Dedifferentiated amniotic fluid mesenchymal stem cell (primary cell): ENCODE measurements around the gene CRYBG3.

Experiments used
- DNase-seq: peaks from one replicate; pipeline ENCODE4 v3.0.0-alpha.2; 2016; ENCODE audit errors: extremely low spot score

Gene CRYBG3

GRCh38 chr3:97942801-97943546, 121.2 kb downstream of the CRYBG3 start:
- no peak for DNase-seq

- DNase-seq: no peak
These were observed 126.7 kb downstream of the CRYBG3 start for GRCh38 chr3:97948351-97949109.

DNA sequence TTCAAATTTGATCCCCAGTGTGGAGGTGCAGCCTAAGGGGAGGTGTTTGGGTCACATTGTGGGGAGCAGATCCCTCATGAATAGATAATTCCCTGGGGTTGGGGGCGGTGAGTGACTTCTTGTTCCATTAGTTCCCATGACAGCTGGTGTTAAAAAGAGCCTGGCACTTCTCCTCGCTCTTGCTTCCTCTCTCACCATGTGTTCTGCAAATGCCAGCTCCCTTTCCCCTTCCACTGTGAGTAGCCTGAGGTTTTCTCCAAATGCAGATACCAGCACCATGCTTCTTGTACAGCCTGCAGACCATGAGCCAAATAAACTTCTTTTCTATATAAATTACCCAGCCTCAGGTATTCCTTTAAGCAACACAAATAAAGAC, 127.3 kb downstream of the CRYBG3 start:
- DNase-seq: no peak

DNA sequence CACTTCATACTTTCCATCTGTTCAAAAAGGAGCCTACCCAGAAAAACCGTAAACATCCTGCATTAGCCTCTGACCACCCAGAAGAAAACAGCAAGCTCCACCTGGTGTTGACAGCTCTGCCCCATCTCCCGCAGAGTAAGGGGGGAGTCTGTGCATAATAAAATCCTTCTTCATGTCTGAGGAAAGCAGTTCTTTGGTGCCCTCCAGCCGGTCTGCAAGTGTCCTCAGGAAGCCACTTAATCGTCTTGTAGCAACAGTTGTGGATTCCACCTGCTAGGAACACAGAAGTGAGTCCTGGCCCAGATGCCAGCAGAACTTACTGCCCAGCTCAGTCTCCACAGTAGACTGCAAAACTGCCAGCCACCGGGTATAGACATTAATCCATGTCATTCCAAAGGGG, 127.9 kb downstream of the CRYBG3 start:
- no peak for DNase-seq

DNA sequence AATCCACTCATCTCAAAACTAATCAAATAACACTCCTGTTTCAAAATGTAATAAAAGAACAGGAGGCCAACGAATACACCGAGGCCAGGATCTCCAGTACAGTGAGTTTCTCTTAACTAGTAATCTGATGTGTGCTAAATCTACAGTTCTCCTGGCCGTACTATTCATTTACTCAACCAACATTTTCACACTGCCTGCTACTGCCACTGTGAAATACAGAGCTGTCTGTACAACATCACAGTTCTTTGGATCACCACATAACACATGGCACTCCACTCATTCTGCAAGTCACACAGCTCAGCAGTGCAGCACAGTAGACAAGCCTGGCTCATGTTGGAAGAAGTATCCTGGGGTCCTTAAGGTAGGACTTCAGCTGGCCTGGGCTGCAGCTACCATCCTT, 128.5 kb downstream of the CRYBG3 start:
- no peak for DNase-seq

GRCh38 chr3:97952280-97952679, 130.5 kb downstream of the CRYBG3 start:
- DNase-seq: no peak

DNA sequence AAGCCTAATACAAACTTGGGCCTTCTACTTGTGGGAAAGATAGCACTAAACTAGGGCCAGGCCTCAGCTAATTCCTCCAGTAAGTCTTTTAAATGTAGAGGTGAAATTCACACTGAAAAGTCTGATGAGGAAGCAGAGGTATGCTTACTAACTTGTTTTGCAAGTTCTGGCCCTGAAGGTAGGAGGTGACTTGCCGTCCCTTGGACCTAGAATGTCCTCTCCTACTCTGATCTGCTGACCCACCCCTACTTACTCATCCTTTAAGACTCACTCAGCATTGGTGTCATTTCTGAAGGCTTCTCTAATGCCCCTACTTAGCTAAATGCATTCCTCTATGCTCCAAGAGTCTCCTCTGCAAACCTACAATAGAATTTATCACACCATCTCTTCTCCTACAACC, 131.1 kb downstream of the CRYBG3 start:
- DNase-seq: no peak

- DNase-seq: no peak
These were observed 132.5 kb downstream of the CRYBG3 start for GRCh38 chr3:97954228-97954827.

DNA sequence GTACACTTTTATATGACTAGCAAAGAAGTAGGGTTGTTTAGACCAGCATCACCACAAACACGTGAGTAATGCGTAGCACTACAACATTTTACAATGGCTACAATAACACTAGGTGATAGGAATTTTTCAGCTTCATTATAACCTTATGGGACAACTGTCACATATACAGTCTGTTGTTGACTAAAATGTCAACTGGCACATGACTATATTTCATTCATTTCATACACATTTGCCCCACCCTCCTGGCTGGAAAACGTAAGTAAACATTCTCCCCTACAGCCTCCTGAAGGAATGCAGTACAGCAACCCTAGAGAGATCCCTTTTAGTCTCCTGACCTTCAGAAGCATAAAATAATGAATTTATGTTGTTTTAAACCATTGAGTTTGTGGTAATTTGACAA, 134.2 kb downstream of the CRYBG3 start:
- no peak for DNase-seq

DNA sequence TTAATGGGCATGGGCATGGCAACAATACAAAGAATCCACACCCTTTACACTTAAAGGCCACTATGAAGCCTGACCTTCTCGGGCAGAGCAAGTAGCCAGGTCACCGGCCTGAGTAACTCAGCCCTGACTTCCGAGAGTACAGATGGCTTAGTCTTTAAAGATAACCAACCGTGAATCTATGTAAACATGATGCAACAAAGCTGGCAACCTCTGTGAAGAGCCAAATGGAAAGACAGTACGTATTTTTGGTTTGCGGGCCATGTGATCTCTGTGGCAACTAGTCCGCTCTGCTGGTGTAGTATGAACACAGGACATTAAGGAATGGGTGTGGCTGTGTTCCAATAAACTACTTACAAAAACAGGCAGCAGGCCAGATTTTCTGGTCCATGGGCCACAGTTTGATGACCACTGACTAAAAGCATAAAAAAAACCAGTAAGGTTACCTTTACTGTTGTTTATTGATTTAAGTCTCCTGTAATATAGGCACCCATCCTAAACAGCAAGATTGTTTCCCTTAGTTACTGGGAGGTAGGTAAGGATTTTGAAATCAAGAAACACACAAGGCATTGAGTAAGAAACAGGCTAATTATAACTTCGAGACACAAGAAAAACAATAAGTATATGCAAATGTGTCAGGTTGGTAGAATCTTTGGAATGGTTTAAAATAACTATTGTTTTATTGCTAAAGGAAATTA, 136.0 kb downstream of the CRYBG3 start:
- DNase-seq: no peak

- no peak for DNase-seq
These were observed 136.6 kb downstream of the CRYBG3 start for GRCh38 chr3:97958396-97958795.

DNA sequence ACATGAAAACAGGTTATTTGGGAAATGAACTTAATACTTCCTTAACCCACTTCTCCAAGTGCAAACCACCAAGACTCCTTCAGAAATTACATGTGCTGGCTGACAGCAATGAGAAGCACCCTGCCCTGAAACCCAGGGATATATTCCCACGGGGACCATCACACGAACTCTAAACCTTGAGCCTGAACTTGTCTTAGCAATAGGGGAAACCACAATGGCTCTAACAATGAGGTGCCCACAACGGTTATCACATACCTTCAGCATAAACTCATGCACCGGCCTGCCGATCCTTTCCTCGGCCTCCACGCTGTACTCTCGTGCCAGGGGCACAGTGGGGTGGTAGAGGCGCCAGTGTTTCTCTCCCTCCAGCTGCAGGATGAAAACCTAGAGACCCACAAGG, 137.0 kb downstream of the CRYBG3 start:
- DNase-seq: no peak

GRCh38 chr3:97959872-97960271, 138.1 kb downstream of the CRYBG3 start:
- no peak for DNase-seq

- DNase-seq: no peak
These were observed 138.7 kb downstream of the CRYBG3 start for GRCh38 chr3:97960551-97960950.

DNA sequence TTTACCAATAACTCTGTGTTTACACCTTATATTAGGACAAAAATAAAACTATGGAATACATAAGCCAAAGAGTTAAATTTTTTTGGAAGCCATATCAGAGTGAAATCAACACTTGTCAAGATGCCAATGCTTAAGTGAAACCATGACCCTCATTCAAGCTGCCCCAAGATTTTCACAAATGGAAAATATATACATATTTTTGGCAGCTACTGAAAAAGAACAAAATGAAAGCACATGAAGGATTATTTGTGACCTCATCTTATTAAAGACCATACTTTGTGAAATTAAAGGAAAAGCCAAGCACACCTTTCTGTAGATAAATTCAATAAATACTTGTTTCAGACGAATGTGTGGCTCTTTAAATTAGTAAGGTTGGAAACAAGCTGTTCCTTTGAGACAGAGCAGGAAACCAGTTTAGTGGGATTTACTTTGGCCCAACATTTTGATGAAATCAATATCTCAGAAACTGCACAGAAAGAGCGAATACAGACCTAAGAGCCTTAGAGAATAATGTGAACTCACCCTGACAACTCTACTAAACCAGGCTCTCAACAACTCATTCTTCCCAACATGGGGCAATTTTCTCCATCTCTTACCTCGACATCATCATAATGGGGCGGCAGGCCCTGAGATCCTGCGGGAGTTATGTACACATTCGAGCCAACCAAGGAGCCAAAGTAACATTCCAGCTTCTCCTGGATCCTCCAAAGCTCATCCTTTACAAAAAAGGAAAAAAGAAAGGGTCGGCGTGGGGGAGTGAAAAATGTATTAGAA, 139.4 kb downstream of the CRYBG3 start:
- DNase-seq: no peak

DNA sequence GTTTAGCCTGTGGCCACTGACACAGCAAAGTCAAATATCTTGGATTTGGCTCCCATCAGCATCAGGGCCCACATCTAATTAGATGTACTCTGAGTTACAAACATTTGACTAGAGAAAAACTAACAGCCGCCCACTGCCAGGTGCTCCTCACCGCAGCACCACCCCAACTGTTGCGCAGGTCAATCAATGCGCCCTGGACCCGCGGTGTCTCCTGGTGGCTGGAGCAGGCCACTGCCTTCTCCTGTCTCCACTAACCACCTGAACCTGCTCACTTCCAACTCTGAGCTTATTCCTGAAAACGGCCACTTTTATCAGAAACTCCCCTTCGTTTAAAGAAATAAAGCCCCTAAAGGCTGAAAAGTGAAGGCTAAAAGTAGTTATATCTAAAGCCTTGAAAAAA, 146.2 kb downstream of the CRYBG3 start:
- DNase-seq: no peak

DNA sequence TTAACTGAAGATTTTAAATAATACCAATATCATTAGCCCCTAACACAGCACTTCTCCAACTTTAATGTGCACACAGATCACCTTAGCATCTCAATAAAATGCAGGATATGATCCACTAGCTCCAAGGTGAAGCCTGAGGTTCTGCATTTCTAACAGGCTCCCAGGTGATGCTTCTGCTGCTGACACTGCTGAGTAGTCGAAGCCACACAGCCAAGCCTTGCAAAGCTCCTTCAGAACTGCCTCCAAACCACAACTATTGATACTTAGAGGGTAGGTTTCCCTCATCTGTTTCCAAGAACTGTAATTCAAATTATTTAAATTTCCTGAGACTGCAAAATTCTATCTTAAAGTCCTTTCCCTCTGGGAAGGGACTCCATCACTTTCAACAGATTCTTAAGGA, 146.6 kb downstream of the CRYBG3 start:
- no peak for DNase-seq

DNA sequence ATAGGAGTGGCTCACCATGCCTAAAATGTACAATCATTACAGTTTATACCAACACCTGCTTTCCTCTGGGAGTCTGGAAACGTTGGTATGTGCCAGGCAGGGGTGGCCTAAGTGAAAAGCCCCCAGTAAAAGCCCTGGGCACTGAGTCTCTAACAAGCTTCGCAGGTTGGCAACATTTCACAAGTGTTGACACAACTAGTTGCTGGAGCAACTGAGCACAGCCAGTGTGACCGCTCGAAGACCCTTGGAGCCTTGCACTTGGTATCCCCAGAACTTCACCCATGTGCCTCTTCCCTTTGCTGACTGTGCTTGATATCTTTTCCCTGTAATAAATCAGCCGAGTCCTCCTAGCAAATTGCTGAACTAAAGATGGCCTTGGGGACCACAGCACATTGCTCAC, 147.7 kb downstream of the CRYBG3 start:
- no peak for DNase-seq

- no peak for DNase-seq
These were observed 148.3 kb downstream of the CRYBG3 start for GRCh38 chr3:97970156-97970555.

GRCh38 chr3:97970956-97971620, 149.3 kb downstream of the CRYBG3 start:
- no peak for DNase-seq
